SK-N-SH (cell line): ENCODE measurements around the gene MAGI3. TPM values are rescaled to one million over a fixed set of nuclear protein-coding genes. Genes with fewer than 3 reads are reported as not detected.
"Not testable (repeated sequence)": the region's sequence is repeated elsewhere in the genome, so short reads cannot be mapped to it uniquely, and the experiment has no call there.

Source experiments
- CTCF ChIA-PET: fragments of 300-600, 350-600 bp; formaldehyde crosslinking; extraction: SDS; loops from one replicate; lab custom pipeline; 2021; lab: Yijun Ruan, JAX
- POLR2A ChIA-PET: fragments of 350-600 bp; sonication (Branson Sonifier 250); formaldehyde crosslinking; extraction: SDS; loops from one replicate; lab custom pipeline; 2020; ENCODE audit warnings: antibody characterized with exemption, inconsistent platforms; lab: Yijun Ruan, JAX
- DNase-seq: peaks from one replicate; pipeline ENCODE4 v3.0.0; 2012
- H2AFZ ChIP-seq: fragments of 200-600 bp; sonication (generic); 2 replicates; pipeline ENCODE4 v1.8.1; 2016; ENCODE audit warnings: antibody characterized with exemption, mild to moderate bottlenecking, low read depth
- H3F3A ChIP-seq: fragments of 200-600 bp; sonication (generic); replicated peaks from 2 replicates; pipeline ENCODE3; 2016; ENCODE audit warnings: antibody characterized with exemption, mild to moderate bottlenecking; ENCODE audit not compliant: insufficient read depth
- H3K27ac ChIP-seq, 2 experiments: fragments of 200-500 bp in 1 of 2; fragments of 200-600 bp in 1 of 2; sonication (Bioruptor generic) in 1 of 2; sonication (generic), shearing (Covaris generic) in 1 of 2; 2 replicates each; pipeline versions ENCODE4 v1.5.1 to v1.6.1; 2014 to 2016; ENCODE audit warnings: low read depth in 2 of 2, inconsistent platforms in 1 of 2, low read length in 1 of 2, mild to moderate bottlenecking in 1 of 2, mixed read lengths in 1 of 2
- H3K27me3 ChIP-seq: fragments of 200-600 bp; sonication (generic), shearing (Covaris generic); 2 replicates; pipeline ENCODE4 v1.6.1; 2016; ENCODE audit warnings: mixed run types; ENCODE audit not compliant: insufficient read depth
- H3K36me3 ChIP-seq, 2 experiments: fragments of 200-500 bp in 1 of 2; fragments of 200-600 bp in 1 of 2; sonication (Bioruptor generic) in 1 of 2; sonication (generic) in 1 of 2; replicated peaks in 1 of 2; 2 replicates each; pipeline versions ENCODE3 to v1.5.1; 2014 to 2016; ENCODE audit warnings: low read length in 1 of 2, mild to moderate bottlenecking in 1 of 2; ENCODE audit not compliant: insufficient read depth in 2 of 2, control insufficient read depth in 1 of 2
- H3K4me1 ChIP-seq, 2 experiments: fragments of 200-500 bp in 1 of 2; fragments of 200-600 bp in 1 of 2; sonication (Bioruptor generic) in 1 of 2; sonication (generic), shearing (Covaris generic) in 1 of 2; 2 replicates each; pipeline versions ENCODE4 v1.5.1 to v1.6.1; 2014 to 2016; ENCODE audit warnings: low read depth in 1 of 2, low read length in 1 of 2, mixed run types in 1 of 2; ENCODE audit not compliant: insufficient read depth in 2 of 2, control insufficient read depth in 1 of 2
- H3K4me2 ChIP-seq: fragments of 200-600 bp; sonication (generic), shearing (Covaris generic); 2 replicates; pipeline ENCODE4 v1.6.1; 2017; ENCODE audit warnings: mixed run types
- H3K4me3 ChIP-seq, 2 experiments: fragments of 200-500 bp in 1 of 2; fragments of 200-600 bp in 1 of 2; sonication (Bioruptor generic) in 1 of 2; sonication (generic), shearing (Covaris generic) in 1 of 2; 2 replicates each; pipeline versions ENCODE4 v1.5.1 to v1.8.1; 2014 to 2016; ENCODE audit warnings: low read depth in 2 of 2, inconsistent platforms in 1 of 2, low read length in 1 of 2, mild to moderate bottlenecking in 1 of 2, mixed read lengths in 1 of 2, moderate library complexity in 1 of 2
- H3K79me2 ChIP-seq: fragments of 200-600 bp; sonication (generic); 2 replicates; pipeline ENCODE4 v1.8.1; 2017; ENCODE audit warnings: mild to moderate bottlenecking; ENCODE audit not compliant: insufficient read depth
- H3K9ac ChIP-seq: fragments of 200-600 bp; sonication (generic); 2 replicates; pipeline ENCODE4 v1.6.1; 2017; ENCODE audit warnings: mixed run types
- H3K9me2 ChIP-seq: fragments of 200-600 bp; sonication (generic); 2 replicates; pipeline ENCODE4 v1.6.1; 2017; ENCODE audit warnings: mixed run types
- H3K9me3 ChIP-seq: fragments of 200-600 bp; sonication (generic); 2 replicates; pipeline ENCODE4 v1.6.1; 2017; ENCODE audit warnings: mixed run types, mild to moderate bottlenecking, moderate library complexity
- H4K20me1 ChIP-seq: fragments of 200-600 bp; sonication (generic); 2 replicates; pipeline ENCODE4 v1.6.1; 2017; ENCODE audit warnings: mild to moderate bottlenecking, mixed run types; ENCODE audit not compliant: insufficient read depth
- EP300 ChIP-seq, 2 experiments: IDR thresholded peaks; 2 replicates each; pipeline versions ENCODE4 v1.4.0 to v1.6.1; 2012; ENCODE audit warnings: borderline replicate concordance in 1 of 2, low read depth in 1 of 2, low read length in 1 of 2
- GATA2 ChIP-seq: sonication (generic); formaldehyde crosslinking; IDR thresholded peaks from 2 replicates; pipeline ENCODE4 v1.5.0; 2020; ENCODE audit warnings: mild to moderate bottlenecking, missing genetic modification reagents
- IRF3 ChIP-seq: fragments of 150-350 bp; IDR thresholded peaks from 2 replicates; pipeline ENCODE4 v1.6.1; 2016; ENCODE audit warnings: mild to moderate bottlenecking, low read depth, low read length
- JUND ChIP-seq: IDR thresholded peaks from 2 replicates; pipeline ENCODE4 v1.4.0; 2012
- MAX ChIP-seq: IDR thresholded peaks from 2 replicates; pipeline ENCODE4 v1.4.0; 2012; ENCODE audit warnings: low read depth
- SMC3 ChIP-seq: IDR thresholded peaks from 2 replicates; pipeline ENCODE4 v1.6.1; 2012; ENCODE audit warnings: low read depth, low read length, improper control_type of control experiment
- TCF12 ChIP-seq: IDR thresholded peaks from 2 replicates; pipeline ENCODE4 v1.4.0; 2012
- USF1 ChIP-seq: IDR thresholded peaks from 2 replicates; pipeline ENCODE4 v1.4.0; 2012; ENCODE audit warnings: low read depth, borderline replicate concordance
- YY1 ChIP-seq: IDR thresholded peaks from 2 replicates; pipeline ENCODE4 v1.4.0; 2012; ENCODE audit warnings: low read depth, mild to moderate bottlenecking
- WGBS: methylation state at CpG from one replicate; pipeline ENCODE4 v1.1.6; 2017; ENCODE audit warnings: low lambda C conversion rate; 5-methylcytosine and 5-hydroxymethylcytosine counted together
- polyA plus RNA-seq, 3 experiments: library from polyadenylated mRNA; depleted of rRNA; stranded (reverse); fragments of >200 nt; gene quantifications; 2 replicates each; pipeline ENCODE4 v1.2.3, GENCODE V29; 2012

Gene MAGI3
- polyA plus RNA-seq, 1 of the 3 experiments (the other 2 are of a cell fraction): 2.9 TPM

- POLR2A ChIA-PET: no interaction called here
- Histone ChIP-seq H3K79me2 (peaks cover 55% of the 10 kb centered on the region; the same call in 1 of the 2 replicates), H3K4me1 (peaks cover 0 to 5% of the 10 kb centered on the region in 2 experiments; a peak in 2 of 4 replicates), H4K20me1 (no peaks in the 10 kb centered on the region), H3K9me3 (0 out of 2 replicates have a peak, but pooled peaks cover 4% of the 10 kb centered on the region), H3K9ac (no peak overlapping the region), H2AFZ (no peak overlapping the region), H3K27ac (peak overlapping the region in 1 of 2 experiments; percentile 64; a peak in 2 of 4 replicates), H3K4me3 (no peak overlapping the region), H3K36me3 (peaks cover 0 to 4% of the 10 kb centered on the region in 2 experiments), H3K9me2 (no peaks in the 10 kb centered on the region), H3K27me3 (no peaks in the 10 kb centered on the region), H3K4me2 (no peak overlapping the region), H3F3A (peaks cover 3% of the 10 kb centered on the region)
- 42% methylated on average over 2 of the region's 2 CpGs for WGBS
- peak; percentile 37 for DNase-seq
- TF ChIP-seq GATA2 (CRISPR knock-in tag) (peak; percentile 86), YY1 (no peak)
- CTCF ChIA-PET: interaction anchor here (0.8 to 1.1 kb wide), 2 partner anchors 27 to 107 kb away, joined by 3 to 5 read pairs; no protein-coding TSS in a partner anchor
Measured at GRCh38 chr1:113508364-113509164, 118.2 kb downstream of the MAGI3 start.

- H3K9ac ChIP-seq, H3F3A ChIP-seq, CTCF ChIA-PET, H3K9me3 ChIP-seq, H3K4me1 ChIP-seq, H4K20me1 ChIP-seq, H3K9me2 ChIP-seq, DNase-seq, H2AFZ ChIP-seq, H3K27ac ChIP-seq, H3K4me3 ChIP-seq, H3K36me3 ChIP-seq, H3K4me2 ChIP-seq, POLR2A ChIA-PET, H3K27me3 ChIP-seq: not testable (repeated sequence)
- WGBS: 97% methylated on average over 6 of the region's 12 CpGs
- H3K79me2 ChIP-seq: peaks cover 50% of the 10 kb centered on the region; the same call in 1 of the 2 replicates
Measured at GRCh38 chr1:113509766-113510165, 119.5 kb downstream of the MAGI3 start.

GRCh38 chr1:113511269-113511668 lies 121.0 kb downstream of the MAGI3 start:
- H3K4me1 ChIP-seq: peaks cover 3 to 8% of the 10 kb centered on the region in 2 experiments; a peak in 2 of 4 replicates
- POLR2A ChIA-PET: no interaction called here
- H3K4me2 ChIP-seq: no peak overlapping the region
- no peak overlapping the region for H3K27ac ChIP-seq
- H3K4me3 ChIP-seq: no peak overlapping the region
- CTCF ChIA-PET: no interaction called here
- H3K79me2 ChIP-seq: peaks cover 39% of the 10 kb centered on the region; the same call in 1 of the 2 replicates
- DNase-seq: no peak
- 92% methylated on average over 2 of the region's 2 CpGs for WGBS
- no peaks in the 10 kb centered on the region for H3K27me3 ChIP-seq
- TF ChIP-seq EP300 (IDR thresholded peaks at IDR 0.05; ENCODE audit: borderline replicate concordance in 1 of 2, low read depth in 1 of 2, low read length in 1 of 2): no peak
- no peak for TF ChIP-seq JUND
- TF ChIP-seq SMC3: no peak
- TF ChIP-seq USF1: no peak
- no peak for TF ChIP-seq MAX
- TF ChIP-seq IRF3: no peak
- TF ChIP-seq TCF12: no peak
- no peaks in the 10 kb centered on the region for H3K9me2 ChIP-seq
- no peaks in the 10 kb centered on the region for H4K20me1 ChIP-seq
- H3K9me3 ChIP-seq: 0 out of 2 replicates have a peak, but pooled peaks cover 4% of the 10 kb centered on the region
- no peak overlapping the region for H3K9ac ChIP-seq
- no peak overlapping the region for H2AFZ ChIP-seq
- H3F3A ChIP-seq: peaks cover 8% of the 10 kb centered on the region
- peaks cover 0 to 4% of the 10 kb centered on the region in 2 experiments for H3K36me3 ChIP-seq
